ENCODE results near the gene CCR5AS.

CCR5AS gene

GRCh38 chr3:46353090-46353489 is 53.8 kb downstream of the CCR5AS start:
- Mint-ChIP-seq H3K4me3 (no peak overlapping the region), H3K36me3 (ENCODE audit: low read depth) (peaks cover 4% of the 10 kb centered on the region; the same call in 1 of the 3 replicates), H3K27me3 (ENCODE audit: insufficient read depth, low read depth, poor library complexity) (peaks cover 4% of the 10 kb centered on the region), H3K4me1 (peaks cover 6% of the 10 kb centered on the region; the same call in 2 of the 3 replicates), H3K27ac (no peak overlapping the region), H3K9me3 (peaks cover 6% of the 10 kb centered on the region; the same call in 2 of the 3 replicates)
- Histone ChIP-seq H2AFZ (no peak overlapping the region), H3K79me2 (replicated peaks; ENCODE audit: insufficient read depth) (no peaks in the 10 kb centered on the region), H3K4me1 (ENCODE audit: insufficient read depth) (peaks cover 4% of the 10 kb centered on the region; the same call in 1 of the 2 replicates), H3K27me3 (ENCODE audit: insufficient read depth) (no peaks in the 10 kb centered on the region), H3K4me3 (no peak overlapping the region), H3K27ac (ENCODE audit: low read depth) (no peak overlapping the region), H3F3A (replicated peaks; ENCODE audit: low read depth) (no peaks in the 10 kb centered on the region), H3K4me2 (no peak overlapping the region), H4K20me1 (replicated peaks; ENCODE audit: insufficient read depth) (no peaks in the 10 kb centered on the region), H3K9me2 (ENCODE audit: insufficient read depth) (peaks cover 12% of the 10 kb centered on the region), H3K36me3 (ENCODE audit: insufficient read depth) (no peaks in the 10 kb centered on the region)
- DNase-seq (ENCODE audit: low spot score): no peak
- TF ChIP-seq NANOG (IDR thresholded peaks at IDR 0.05; ENCODE audit: borderline replicate concordance) (no peak), STAT1 (IDR thresholded peaks at IDR 0.05; ENCODE audit: unreplicated experiment) (no peak), CTCF (conservative IDR thresholded peaks at IDR 0.05; ENCODE audit: low read depth in 2 of 2) (no peak), CREB1 (CRISPR knock-in tag; IDR thresholded peaks at IDR 0.05; ENCODE audit: low read depth) (no peak), POLR2AphosphoS5 (IDR thresholded peaks at IDR 0.05; ENCODE audit: low read depth) (no peak), EZH2phosphoT487 (IDR thresholded peaks at IDR 0.05; ENCODE audit: unreplicated experiment) (no peak), EZH2 (IDR thresholded peaks at IDR 0.05; ENCODE audit: low read depth, unreplicated experiment) (no peak), JUNB (IDR thresholded peaks at IDR 0.05; ENCODE audit: unreplicated experiment) (no peak), REST (IDR thresholded peaks at IDR 0.05; ENCODE audit: unreplicated experiment) (no peak), ETS1 (IDR thresholded peaks at IDR 0.05) (no peak), ZNF462 (CRISPR knock-in tag; IDR thresholded peaks at IDR 0.05) (no peak)
- ATAC-seq: no peak

Measured in GM23338 (cell line).